ENCODE measurements around the gene COLEC12.

Gene COLEC12

GRCh38 chr18:500632-501405 is at the start of gene COLEC12:
COLEC12 (minus strand) TSS chr18:500701; CDS start chr18:500514, 187 bp downstream.
- DNase-seq (ENCODE audit: low read depth) = no peak

DNA sequence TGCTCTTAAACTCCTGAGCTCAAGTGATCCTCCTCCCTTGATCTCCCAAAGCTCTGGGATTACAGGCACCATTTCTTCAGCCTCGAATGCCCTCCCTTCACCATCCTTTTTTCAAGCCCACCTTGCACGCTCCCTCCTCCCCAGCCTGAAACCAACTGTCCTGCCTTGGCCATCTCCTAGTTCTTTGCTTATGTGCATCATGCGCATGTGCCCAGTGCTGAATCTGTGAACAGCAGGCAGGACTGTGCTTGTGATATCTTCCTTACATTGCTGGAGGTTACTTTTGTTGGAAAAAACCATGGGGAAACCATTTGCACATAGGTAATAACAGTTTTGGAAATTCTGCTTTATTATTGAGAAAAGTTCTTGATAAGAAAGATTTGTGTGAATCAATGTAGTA is 49.5 kb upstream of the COLEC12 start:
- no peak for DNase-seq (ENCODE audit: low read depth)

GRCh38 chr18:543447-544078 is 43.1 kb upstream of the COLEC12 start:
- DNase-seq (ENCODE audit: low read depth) = no peak

DNA sequence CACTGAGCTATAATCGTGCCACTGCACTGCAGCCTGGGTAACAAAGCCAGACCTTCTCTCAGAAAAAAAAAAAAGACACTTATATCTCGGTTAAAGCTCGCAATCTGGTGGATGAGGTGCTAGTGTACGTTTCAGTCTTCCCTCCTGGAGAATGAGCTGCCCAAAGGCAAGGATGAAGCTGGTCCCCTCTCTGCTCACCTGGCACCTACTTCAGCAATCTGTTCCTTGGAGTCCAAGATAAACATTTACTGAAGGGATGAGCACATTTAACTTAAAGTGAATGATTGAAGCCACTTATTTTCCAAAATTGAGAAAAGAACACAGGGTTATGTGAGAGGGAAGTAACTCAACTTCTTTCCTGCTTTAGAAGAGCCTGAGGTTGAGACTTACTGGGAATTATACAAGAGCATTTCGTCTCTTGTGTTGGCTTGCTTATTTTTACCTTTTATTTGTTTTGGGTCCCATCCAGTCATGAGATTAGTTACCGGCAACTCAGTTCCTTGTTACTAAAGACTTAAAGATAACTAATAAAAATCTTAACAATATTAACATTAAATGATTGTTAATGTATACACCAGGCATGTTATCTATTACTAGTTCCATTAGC is 33.6 kb upstream of the COLEC12 start:
- no peak for DNase-seq (ENCODE audit: low read depth)

DNA sequence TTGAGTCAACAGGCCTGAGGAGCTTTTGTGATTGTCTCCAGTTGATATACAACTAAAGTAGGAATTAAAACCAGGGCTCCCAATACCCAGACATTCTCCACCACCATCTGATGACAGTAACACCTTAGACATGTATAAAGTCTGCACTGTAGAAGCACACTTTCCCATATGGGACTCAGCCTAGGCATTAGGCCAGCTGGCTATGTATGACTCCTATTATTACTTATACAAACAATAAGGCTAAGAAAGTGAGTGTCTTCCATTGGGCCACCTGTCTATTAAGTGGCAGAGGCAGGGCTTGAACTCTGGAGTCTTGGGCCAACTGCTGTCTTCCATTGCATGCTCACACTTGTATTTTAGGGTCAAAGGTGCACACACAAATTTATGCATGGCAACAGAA is 32.1 kb upstream of the COLEC12 start:
- no peak for DNase-seq (ENCODE audit: low read depth)

DNA sequence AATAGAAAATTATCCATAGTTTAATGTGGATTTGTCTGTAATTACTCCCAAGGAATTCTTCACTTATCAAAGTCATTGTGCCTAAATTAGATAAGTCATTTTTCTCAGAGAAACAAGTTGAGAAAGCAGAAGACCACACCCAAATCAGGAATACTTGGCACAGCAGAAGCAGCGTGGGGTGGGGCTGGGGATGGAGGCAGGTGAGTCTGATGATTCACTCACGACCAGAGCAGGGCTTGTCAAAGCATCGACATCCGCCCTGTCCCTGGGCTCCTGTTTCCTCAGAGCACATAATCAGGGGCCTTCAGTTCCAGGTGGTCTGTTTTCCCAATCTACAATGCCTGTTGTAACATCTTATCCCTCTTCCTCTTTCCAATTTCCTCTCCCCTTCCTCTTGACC is 31.5 kb upstream of the COLEC12 start:
- DNase-seq (ENCODE audit: low read depth) = no peak

DNA sequence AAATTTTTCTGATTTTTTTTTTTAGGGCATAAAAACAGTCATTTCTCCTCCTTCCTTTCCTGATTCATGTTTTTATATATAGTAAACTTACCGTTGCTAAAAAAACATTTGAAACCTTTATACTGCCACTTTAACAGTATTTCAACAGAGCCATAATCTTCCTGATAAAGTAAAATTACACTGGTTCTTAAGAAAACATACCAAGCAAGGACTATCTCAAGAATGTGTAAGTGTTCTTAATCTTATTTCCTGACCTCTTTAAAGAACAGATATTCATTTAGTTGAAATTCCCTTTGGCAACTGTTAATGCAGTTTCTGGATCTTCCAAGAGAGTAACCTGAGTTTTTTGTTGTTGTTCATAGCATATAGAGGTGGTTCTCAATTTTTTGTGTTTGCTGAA is 26.6 kb upstream of the COLEC12 start:
- no peak for DNase-seq (ENCODE audit: low read depth)

DNA sequence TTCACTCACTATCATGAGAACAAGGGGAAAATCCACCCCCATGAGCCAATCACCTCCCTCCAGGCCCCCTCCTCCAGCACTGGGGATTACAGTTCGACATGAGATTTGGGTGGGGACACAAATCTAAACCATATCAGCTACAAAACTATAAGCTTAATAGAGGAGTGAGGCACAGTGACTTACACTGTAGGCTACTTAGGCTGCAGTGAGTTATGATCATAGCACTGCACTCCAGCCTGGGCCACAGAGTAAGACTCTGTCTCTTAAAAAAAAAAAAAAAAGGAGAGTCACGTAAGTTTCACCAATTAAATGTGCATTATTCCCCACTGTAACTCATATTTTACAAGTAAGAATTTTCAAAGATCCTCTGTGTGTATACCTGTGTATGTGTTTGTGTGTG is 26.2 kb upstream of the COLEC12 start:
- no peak for DNase-seq (ENCODE audit: low read depth)

- DNase-seq (ENCODE audit: low read depth) = no peak
Observed at GRCh38 chr18:525036-525797, 24.7 kb upstream of the COLEC12 start.

DNA sequence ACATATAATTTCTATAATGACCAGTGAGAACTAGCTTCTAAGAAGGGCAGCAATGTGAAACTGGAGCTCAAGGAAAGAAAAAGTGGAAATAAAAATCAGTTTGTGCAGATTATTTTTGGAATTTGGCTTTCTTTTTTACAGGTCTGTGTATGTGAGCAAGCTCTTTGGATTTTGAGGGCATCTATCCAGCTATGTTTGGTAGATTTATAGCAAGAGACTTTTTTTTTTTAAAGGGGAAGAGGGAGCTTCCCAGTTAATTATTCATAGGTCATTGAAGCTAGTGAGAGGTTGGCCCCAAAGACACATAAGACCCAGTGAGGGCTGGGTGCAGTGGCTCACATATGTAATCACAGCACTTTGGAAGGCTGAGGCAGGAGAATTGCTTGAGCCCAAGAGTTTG is 24.0 kb upstream of the COLEC12 start:
- DNase-seq (ENCODE audit: low read depth) = no peak

GRCh38 chr18:523561-523960 is 23.1 kb upstream of the COLEC12 start:
- DNase-seq (ENCODE audit: low read depth) = no peak

DNA sequence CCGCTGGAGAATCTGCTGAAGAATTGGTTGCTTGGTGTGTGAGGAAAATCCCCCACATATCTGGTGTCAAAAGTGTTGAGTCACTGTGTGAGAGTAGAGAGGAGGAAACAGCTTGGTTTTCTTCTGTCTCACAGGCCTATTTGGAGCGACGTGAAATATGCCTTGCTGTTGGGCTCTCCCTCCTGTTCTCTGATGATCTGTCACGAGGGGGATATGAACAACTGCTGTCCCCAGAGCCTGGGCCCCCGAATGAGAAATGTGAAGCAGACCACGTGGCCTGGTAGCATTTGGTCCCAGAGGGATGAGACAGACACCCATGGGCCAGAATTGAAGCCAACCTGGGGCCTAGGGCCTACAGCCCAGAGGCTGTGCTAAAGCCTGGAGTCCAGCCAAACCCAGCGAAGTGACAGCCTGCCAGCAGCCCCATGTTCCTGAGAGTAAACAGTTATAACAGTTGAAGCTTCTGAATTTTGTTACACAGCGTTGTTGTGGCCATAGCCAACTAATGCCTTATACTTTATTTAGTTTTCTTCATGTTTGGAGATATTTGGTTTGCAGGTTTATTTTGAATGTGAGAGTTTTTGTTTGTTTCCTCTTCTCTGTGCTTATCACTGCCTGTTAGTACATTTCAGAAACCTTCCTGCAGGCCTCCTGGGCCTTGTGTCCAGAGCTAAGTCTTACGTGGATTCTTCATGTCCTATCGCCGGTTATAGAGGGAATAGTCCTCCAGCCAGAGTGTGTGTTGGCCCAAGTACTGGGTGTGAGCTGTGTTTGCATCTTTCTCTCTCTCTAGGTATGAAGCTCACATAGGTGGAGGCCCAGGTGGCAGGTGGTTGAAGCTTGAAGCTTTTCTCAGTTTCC is 18.7 kb upstream of the COLEC12 start:
- DNase-seq (ENCODE audit: low read depth) = no peak

DNA sequence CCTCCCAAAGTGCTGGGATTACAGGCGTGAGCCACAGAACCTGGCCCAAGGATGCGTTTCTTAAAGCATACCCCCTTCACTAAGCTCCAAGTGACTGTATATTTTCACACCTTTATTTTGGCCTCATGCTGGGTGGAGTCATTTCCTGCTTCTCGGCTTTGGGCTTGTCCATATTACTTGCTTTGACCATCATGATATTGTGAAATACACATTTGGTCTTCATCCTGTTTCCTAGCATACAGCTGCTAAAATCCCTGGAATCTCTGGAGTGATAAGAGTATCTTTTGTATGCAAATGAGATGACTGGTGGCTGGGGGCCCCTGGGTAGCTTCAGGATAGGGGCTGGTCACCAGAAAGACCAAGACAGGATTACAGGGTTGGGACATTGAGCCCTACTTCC is 17.6 kb upstream of the COLEC12 start:
- DNase-seq (ENCODE audit: low read depth) = no peak

DNA sequence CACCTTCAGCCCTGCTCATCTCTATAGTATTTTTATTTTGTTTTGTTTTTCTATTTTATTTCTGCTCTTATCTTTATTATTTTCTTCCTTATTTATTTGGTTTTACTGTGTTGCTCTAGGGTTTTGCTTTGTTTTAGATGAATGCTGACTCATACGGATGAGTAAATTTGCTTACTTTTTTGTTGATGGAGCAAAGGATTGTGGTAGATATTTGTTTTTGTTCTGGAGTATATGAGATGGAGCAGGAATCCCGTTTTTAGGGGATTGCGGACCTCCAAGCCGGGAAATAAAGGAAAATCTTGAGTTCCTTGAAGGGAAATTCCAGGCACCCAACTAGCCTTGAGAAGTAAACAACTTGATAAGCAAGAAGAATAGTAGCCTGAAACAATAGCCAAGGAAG is 15.3 kb upstream of the COLEC12 start:
- no peak for DNase-seq (ENCODE audit: low read depth)

DNA sequence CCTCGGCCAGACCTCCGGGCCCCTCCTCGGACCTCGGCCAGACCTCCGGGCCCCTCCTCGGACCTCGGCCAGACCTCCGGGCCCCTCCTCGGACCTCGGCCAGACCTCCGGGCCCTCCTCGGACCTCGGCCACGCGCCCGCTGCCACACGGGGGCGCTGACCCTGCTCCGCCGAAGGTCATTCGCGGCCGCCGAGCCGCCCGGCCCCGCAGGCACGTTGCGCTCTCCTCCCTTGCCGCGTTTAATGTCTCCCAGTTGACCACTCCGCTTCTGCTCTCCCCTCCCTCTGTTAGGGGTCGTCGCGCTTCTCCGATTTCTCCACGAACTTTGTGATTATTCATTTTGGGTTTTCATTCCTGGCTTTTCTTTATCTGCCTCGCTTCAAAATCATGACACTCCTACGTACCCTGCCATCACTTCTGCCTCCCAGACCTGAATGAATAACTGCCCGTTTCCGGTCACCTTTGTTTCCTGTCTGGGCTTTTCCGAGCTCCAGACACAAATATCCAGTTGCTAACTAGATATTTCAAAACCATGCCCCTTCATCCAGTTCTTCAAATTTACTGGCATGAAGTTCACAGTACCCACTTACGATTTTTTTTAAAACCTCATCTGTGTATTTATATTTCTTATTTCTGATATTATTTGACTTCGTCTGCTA is 14.8 kb upstream of the COLEC12 start:
- DNase-seq (ENCODE audit: low read depth) = no peak

DNA sequence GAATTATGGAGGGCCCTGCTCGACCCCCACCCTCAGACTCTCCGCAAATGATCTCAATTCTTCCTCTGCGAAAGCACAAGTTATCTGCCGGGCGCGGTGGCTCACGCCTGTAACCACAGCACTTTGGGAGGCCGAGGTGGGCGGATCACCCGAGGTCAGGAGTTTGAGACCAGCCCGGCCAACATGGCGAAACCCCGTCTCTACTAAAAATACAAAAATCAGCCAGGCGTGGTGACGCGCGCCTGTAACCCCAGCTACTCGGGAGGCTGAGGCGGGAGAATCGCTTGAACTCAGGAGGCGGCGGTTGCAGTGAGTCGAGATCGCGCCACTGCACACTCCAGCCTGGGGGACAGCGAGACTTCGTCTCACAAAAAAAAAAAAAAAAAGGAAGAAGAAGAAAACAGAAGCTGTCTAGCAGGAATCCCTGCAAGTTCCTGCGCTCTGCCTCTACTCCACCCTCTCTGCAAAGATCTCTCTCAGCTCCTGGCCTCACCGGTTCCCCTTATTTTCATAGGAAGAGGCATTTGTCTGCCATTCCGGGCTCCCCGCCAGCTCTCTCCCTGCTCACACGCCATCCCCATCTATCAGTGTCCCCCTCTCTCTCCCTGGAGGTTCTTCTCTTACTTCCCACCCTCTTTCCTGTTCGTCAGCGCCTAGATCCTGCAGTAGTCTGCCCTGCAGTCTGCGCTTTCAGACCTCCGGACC is 13.5 kb upstream of the COLEC12 start:
- DNase-seq (ENCODE audit: low read depth) = no peak

DNA sequence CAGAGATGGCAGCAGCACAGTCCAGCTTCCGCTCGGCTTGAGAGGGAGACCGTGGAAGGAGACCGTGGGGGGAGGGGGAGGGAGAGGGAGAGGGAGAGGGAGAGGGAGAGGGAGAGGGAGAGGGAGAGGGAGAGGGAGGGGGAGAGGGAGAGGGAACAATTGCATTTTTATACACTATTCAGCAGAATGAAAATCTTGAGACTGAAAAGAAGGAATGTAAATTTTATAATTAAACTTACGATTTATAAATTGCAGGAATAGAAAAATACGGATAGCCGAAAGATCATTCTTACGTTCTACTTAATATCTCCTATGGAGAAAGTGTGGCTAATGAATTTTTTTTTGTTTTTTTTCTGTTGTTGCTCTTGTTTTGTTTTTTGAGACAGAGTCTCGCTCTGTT is 12.5 kb upstream of the COLEC12 start:
- no peak for DNase-seq (ENCODE audit: low read depth)

GRCh38 chr18:508835-509234 is 8.3 kb upstream of the COLEC12 start:
- no peak for DNase-seq (ENCODE audit: low read depth)

- DNase-seq (ENCODE audit: low read depth) = no peak
Observed at GRCh38 chr18:507636-508035, 7.1 kb upstream of the COLEC12 start.

- DNase-seq (ENCODE audit: low read depth) = no peak
Observed at GRCh38 chr18:506801-507200, 6.3 kb upstream of the COLEC12 start.

DNA sequence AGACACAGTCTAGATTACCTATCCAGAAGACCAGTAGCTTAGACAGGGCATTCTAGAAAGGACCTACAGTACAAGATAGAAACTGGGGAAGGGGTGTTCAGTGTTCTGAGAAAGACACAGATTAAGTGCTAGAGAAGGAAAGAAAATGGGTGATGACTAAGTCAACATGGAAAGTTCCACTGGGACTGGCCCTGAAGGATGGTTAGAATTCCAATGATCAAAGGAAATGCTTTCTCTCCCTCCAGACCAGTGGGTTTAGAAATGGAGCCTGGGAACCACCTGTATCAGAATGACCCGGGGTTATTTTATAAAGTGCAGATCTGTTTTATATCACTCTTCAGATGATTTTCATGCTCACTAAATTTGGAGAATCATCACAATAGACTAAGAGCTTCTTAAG is 5.8 kb upstream of the COLEC12 start:
- DNase-seq (ENCODE audit: low read depth) = no peak
